ENCODE results near the gene TCEA2.
A peak's percentile ranks its signal among the peaks of the same experiment; 100 is the strongest.
"Not testable (repeated sequence)": the region's sequence is repeated elsewhere in the genome, so short reads cannot be mapped to it uniquely, and the experiment has no call there.

The TCEA2 gene

DNA sequence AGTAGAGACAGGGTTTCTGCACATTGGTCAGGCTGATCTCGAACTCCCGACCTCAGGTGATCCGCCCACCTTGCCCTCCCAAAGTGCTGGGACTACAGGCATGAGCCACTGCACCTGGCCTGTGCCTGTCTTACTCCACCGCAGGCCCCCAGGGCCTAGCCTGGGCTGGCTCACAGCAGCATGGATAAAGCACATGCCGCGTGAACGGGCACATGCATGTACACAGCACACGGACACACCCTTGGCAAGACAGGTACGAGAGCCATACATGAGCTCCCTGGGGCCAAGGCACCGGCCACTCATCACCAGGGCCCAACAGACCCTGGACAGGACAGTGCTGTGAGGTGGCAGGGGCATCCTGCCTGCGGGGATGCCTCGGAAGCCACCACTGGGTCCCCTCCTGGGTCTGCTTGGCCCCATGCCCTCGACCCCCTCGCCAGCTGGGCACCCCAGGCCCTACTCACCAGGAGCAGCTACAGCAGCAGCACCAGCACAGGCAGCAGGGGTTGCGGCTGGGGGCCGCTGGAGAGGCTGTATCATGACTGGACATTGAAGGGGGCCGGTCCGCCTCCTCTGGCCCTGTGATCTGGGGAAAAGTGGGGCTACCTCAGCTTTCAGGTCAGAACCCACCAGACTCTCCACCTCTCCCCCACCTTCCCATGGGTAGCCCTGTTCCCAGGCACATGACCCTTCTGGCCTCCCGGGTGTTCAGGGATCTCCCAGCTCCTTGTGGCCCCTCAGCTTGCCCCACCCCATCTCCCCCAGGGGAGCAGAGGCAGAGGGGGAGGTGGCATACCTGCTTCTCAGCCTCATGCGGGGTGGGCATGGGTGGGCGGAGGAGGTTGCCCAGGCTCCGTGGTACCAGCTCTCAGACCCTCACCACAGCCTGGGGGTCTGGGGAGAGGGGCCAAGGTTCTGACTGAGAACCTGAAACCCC lies 13.3 kb downstream of the TCEA2 start:
- DNase-seq (ENCODE audit: insufficient read length, low spot score) = no peak
- no peak for FAIRE-seq

DNA sequence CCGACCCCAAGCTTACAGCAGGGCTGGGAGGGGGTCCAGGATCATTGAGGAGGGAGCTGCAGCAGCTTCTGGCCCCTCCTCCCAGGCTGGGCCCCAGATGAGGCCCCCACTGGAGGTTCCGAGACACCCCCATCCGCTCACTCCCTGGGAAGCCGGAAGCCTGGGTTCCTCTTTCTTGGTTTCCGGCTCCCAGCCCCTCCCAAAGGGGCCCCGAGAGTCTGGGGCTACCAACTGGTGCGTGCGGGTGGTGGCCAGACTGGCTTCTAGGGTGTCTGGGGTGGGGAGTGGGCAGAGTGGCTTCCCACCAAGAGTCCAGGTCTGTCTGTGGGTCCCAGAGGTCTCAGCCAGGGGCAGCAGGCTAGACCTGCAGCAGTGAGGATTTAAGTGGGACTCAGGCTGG lies 14.1 kb downstream of the TCEA2 start:
- FAIRE-seq (no peak), DNase-seq (ENCODE audit: insufficient read length, low spot score) (no peak)

DNA sequence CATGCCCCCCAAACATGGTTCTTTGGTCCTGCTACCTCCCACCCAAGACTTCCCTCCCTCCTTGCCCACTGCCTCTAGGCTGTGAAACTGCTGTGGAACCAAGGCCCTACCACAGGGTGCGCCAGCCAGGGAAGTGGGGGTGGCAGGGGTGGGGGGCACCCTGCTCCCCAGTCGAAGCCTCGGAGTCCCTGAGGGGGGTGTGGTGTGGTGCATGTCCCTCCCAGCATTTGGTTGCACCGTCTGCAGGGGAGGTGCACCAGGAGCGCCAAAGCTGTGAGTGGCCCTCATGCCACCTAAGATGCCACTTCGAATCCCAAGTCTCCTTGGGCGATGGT lies 14.5 kb downstream of the TCEA2 start:
- no peak for DNase-seq (ENCODE audit: insufficient read length, low spot score)
- peak; percentile 78 for FAIRE-seq

DNA sequence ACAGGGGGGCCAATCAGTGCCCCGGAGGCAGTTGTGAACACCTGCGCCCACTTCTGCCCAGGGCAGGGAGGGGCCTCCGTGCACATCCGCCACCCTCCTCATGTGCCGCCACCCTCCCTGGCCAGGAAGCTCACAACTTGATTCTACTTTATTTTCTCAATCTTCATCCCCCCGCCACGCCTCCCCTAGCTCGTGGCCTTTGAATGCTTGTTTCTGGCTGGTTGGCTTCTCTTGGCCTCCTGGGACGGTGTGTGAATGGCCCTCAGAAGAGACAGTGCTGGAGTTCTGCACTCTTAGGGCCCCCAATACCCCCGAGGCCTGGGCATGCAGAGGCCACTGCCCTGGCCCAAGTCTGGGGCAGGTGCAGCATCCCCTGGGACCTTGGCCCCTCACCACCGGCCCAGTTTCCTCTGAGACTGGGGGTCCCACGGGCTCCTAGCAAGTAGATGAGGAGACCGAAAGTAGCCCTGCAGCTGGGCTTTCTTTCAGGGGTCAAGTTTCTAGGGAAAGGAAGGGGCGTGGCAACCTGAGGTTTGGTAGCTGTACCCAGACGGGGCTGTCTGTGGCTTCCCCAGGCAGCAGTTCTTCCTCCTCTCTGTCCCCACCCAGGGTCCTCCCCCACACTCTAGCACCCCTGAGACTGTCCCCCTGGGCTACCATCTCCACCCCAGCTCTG lies 15.0 kb downstream of the TCEA2 start:
- DNase-seq (ENCODE audit: insufficient read length, low spot score) (no peak), FAIRE-seq (peak; percentile 96)

DNA sequence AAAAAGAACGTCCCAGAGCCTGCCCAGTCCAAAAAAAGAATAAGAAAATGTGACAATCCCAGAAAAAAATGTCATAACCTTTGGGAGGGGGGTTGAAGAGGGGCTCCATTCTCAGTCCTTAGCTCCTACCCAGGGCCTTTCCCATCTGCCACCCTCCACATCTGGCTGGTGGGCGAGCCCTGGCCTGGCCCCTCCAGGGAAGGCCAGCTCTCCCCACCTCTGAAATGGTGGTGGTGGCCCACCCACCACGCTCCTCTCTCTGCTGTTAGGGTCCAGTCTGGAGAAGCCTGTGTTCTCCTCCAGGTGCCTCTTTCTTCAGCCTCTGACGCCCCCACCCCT lies 15.9 kb downstream of the TCEA2 start:
- DNase-seq (ENCODE audit: insufficient read length, low spot score) (no peak), FAIRE-seq (no peak)

DNA sequence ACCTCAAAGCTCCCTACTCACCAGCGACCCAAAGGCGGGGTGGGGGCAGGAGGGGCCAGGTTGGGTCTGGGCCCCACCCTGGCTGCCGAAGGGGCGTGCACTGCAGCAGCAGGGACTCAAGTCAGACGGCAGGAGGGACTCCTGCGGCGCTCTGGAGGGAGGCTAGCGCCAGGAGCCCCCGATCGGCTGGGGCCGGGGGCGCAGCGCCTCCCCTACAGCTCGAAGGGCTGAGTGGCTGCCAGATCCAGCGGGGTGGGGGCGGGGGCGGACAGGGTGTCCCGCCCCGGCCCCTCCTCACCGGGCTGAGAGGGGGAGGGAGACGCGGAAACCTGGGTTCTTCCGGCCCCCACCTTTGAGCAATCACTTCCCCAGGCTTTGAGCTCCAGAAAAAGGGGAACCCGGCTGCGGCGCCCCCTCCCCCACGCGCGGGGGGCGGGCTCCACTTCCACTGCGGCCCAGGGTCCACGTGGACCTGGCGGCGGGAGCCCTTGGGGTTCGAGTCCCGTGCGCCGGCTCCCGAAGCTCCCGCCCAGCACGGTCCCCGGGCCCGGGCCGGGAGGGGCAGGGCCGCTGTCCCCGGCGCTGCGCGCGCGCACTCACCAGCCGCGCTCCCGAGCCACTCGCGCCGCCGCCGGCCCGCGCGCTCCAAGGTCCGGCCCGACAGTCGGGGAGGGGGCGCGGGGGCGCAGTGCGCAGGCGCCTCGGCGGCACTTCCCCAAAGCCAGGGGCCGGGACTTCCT lies 16.4 kb downstream of the TCEA2 start, which contains the start of gene RGS19:
Gene RGS19 (minus strand): TSS at position 246 of the 740 bp plus-strand sequence. CDS start 2,632 bp downstream, outside the sequence.
- FAIRE-seq (peak; percentile 92), DNase-seq (ENCODE audit: insufficient read length, low spot score) (peak; percentile 88)

DNA sequence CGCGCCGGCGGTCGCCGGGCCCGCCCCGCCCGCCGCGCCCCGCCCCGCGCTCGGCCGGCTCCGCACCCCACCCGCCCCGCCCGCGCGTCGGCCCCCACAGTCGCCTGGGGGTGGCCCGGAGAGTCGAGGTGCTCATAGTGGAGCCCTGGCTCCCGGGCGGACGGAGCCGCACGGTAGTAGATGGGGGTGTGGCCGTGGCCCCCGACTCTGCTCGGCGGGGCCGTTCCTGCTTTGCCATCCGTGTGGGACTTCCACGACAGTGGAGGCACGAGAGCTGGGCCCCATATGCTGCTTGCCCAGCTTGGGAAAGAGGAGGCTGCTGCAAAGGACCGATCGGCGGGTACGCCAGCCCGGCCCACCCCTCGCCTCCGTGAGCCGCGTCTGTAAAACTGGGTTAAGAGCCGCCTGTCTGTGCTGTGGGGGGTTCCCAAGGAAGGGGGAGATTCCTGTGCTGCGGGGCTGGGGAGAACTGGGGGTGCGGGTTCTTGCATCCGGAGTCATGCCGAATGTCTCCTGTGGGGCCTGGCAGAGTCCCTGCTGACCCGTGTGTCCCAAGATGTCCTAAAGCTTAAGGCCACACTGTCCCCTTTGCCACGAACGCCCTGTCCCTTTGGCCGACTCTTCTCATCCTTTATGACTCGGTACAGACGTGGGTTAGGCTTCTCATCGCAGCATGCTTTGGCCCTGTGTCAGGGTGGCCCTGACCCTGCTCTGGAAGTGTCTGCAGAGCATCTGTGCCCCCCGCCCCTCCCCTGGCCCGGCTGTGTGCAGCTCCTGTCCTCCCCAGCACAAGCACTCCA lies 17.2 kb downstream of the TCEA2 start, which contains the start of gene OPRL1:
Gene OPRL1 (plus strand): TSS at position 70 of the 800 bp plus-strand sequence. CDS start 12,639 bp downstream, outside the sequence.
- DNase-seq (ENCODE audit: insufficient read length, low spot score) (no peak), FAIRE-seq (no peak)

DNA sequence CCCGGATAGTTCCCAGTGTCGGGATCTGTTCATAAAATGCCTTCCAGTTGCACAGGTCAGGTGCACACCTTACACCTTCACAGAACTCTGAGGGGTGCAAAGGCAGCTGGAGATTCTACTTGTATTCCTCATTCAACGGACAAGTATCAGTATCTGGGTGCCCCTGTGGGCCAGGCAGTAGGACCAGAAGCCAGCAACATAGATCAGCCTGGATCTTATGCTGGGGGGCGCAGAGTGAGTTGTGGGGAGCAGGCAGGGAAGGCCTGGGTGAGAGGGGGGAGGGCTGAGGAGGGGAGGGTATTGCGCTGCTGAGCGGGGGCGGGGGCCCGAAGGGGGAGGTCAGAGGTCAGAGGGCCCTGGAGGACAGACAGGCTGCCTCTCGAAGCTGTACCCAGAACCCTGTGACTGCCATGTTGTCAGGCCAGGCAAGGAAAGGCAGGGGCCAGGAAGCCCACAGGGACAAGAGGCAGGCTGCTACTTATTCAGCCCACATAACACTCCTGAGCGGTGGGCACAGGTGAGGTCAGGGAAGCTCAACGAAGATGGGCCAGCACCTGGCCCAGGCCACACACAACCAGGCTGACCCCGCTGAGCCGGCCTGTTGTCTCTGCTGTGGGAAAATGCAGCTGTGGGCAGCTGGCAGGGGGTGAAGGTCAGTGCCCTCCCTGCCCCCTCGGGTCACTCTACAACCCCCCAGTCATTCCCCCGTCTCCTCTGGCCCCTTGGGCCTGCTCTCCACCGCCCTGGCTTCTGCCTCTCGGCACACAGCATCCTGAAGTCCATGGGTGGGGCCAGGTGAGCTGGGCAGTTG lies 18.0 kb downstream of the TCEA2 start:
- DNase-seq (ENCODE audit: insufficient read length, low spot score) = no peak
- no peak for FAIRE-seq

DNA sequence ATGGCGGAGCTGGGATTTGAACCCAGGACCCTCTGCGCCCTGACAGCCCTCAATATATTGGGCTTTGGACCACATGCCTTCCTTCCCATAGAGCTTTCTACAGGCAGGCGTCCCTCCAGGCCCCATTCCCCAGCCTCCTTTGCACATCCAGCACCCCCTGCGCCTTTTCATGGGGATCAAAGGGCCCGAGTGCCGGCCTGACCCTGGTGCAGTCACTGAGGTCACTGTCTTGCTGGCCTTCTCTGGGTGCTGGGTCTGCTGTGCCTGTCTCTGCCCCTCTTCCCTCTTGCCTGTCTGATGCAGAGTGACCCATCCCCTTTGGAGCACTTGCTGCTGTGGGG lies 18.6 kb downstream of the TCEA2 start:
- DNase-seq (ENCODE audit: insufficient read length, low spot score) = no peak
- no peak for FAIRE-seq

DNA sequence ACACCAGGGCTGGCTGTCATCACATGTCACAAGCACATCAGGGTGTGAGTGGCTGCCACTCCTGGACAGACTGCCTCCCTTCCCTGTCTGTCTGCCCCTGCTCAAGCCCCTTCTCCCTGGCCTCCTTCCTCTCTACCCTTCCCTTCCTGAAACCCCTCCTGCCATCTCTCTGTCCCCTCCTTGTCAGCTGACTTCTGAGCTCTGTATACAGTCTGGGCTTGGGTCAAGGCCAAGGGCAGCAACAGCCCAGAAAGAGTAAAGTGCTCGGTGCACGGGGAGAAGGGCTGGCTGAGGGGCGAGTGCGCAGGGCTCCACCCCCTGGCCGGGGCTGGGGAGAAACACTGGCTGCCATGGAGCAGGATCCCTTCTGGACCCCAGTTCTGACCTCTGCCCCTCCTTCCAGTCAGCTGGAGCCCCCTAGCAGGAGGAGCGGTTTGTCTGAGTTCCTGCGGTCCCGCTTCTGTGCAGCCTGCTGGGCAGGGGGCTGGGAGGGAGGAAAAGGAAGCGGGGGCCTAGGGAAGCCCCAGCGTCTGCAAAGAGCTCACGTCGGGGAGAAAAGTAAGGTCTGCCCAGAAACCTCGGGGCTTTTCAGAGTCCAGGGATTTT lies 19.2 kb downstream of the TCEA2 start:
- no peak for FAIRE-seq

DNA sequence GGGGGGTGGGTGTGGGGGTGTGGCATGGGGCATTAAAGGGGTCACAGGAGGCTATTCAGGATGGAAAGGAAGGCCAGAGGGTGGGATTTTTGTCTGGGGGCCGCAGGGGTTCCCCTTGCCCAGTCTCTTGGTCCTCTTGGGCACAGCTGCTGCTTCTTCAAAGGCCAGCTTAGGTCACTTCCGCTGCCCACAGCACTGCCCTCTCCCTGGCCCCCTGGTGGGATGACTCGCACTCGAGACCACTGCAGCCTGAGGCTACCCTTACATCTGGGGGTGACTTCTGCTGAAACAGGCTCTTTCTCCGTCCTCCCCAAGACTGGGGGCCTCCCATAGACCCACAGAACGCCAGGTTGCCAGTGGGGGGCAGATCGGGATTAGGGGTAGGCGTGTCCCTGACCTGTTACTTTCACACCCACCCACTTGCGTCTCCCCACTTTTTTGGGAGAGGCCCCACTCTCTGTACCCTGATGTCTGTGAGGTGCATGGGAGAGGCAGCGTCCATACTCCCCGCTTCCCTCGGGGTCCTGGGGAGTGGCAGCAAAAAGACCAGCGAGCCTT lies 19.9 kb downstream of the TCEA2 start:
- no peak for FAIRE-seq
- DNase-seq (ENCODE audit: insufficient read length, low spot score) = no peak

More for the DNA sequence above, 19.2 kb downstream of the TCEA2 start:
- DNase-seq (ENCODE audit: insufficient read length, low spot score) = no peak

DNA sequence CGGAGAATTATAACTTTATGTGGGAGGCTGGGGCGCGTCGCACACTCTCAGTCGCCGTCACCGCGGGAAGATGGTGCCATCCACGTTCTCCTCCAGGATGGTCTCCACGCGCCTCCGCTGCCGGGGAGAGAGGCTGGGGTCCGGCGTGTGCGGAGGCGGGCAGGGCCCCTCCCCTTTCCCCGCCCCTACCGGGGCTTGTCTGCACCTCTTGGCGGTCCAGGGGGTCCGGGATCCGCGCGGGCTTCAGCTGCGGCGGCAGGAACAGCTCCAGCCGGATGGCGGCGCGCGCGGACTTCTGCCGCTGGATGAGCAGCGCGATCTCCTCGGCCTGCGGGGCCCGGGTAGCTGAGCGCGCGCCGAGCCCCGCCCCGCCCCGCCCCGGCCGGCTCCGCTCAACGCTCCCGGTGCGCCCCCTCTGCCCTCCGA lies 20.4 kb downstream of the TCEA2 start:
- FAIRE-seq = no peak
- no peak for DNase-seq (ENCODE audit: insufficient read length, low spot score)

DNA sequence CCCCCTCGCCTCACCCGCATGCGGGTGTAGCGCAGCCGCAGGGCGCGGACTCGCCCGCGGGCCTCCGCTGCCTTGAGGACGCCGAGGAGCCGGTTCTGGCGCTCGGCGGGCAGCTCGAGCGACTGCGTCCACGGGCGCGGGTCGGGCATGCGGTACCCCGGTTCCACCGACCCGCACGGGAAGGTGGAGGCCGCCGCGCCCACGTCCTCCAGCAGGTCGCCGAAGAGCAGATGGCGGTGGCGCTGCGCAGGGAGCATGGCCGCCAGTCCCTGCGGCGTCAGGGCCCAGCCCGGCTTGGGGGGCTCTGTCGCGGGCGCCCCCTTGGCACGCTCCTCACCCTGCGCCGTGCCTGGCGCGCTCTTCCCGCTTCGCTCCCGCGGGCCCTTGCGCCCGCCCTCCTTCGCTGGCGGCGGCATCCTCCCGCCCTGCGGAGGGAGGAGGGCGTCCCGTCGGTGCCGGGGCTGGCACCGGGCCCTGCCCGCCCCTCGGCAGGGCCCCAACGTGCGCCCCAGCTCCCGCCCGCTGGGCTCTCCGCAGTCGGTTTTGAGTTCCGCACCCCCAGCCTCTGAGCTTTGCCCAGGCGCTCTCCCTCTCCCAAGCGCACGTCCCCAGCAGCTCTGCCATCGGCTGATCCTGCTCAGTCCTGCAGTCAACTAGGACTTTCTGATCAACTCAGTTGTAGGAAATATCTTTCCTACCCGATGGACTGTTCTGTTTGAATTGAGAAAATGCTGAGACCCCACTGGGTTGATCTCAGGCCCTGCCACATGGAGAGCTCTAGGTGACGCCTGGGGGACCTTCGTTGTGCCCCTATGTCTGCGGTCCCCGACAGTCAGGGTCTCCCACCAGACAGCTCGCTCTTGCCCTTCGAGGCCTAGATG lies 21.0 kb downstream of the TCEA2 start, which contains the start of gene LKAAEAR1:
Gene LKAAEAR1 (minus strand): TSS at position 595 of the 881 bp plus-strand sequence. CDS start 179 bp downstream, at position 416.
- DNase-seq (ENCODE audit: insufficient read length, low spot score) (no peak), FAIRE-seq (no peak)

DNA sequence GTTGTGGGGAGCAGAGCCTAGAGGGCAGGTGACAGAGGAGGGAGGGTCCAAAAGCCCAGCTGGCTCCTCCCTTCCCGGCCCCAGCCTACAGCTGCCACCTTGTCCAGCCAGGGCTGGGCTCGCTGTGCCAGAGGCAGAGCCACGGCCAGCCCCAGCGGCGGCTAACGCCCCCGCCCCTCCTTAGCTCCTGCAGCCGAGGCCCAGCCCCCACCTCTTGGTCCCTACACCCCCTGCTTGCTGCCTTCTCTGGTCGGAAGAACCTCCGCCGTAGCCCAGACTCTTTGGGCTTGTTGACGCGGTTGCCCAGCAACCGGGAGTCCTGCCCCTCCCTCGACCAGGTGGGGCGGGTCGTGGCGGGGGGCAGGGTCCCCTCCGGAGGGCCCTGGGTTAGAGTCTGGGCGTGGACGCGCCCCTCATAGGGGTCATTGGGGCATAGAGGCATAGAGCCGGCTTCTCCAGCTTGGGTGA lies 21.7 kb downstream of the TCEA2 start:
- DNase-seq (ENCODE audit: insufficient read length, low spot score) (no peak), FAIRE-seq (no peak)

DNA sequence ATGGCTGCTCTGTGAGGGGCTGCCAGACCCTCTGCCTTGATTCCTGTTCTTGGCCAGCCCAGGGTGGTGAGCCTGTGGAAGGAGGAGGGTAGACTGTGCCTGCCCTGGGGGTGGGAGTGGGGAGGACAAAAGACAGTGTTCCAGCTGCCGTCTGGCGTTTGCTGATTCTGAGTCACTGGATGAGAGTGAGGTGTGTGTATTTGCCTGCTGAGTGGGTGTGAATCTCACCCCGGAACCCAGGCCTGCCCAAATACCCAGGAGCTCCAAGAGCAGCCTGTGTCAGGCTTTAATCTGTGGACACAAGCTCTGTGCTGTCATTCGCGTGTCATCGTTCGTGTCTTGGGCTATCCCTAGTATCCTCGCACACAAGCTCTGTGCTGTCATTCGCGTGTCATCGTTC lies 23.8 kb downstream of the TCEA2 start:
- FAIRE-seq (no peak), DNase-seq (ENCODE audit: insufficient read length, low spot score) (no peak)

DNA sequence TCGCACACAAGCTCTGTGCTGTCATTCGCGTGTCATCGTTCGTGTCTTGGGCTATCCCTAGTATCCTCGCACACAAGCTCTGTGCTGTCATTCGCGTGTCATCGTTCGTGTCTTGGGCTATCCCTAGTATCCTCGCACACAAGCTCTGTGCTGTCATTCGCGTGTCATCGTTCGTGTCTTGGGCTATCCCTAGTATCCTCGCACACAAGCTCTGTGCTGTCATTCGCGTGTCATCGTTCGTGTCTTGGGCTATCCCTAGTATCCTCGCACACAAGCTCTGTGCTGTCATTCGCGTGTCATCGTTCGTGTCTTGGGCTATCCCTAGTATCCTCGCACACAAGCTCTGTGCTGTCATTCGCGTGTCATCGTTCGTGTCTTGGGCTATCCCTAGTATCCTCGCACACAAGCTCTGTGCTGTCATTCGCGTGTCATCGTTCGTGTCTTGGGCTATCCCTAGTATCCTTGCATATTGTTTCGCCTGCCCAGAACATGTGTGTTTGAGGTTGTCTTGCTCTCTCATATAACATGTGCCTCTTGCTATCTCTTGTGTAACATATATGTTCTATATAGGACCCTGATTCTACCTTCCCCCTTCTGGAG lies 24.3 kb downstream of the TCEA2 start:
- not testable (repeated sequence) for DNase-seq (ENCODE audit: insufficient read length, low spot score); FAIRE-seq

DNA sequence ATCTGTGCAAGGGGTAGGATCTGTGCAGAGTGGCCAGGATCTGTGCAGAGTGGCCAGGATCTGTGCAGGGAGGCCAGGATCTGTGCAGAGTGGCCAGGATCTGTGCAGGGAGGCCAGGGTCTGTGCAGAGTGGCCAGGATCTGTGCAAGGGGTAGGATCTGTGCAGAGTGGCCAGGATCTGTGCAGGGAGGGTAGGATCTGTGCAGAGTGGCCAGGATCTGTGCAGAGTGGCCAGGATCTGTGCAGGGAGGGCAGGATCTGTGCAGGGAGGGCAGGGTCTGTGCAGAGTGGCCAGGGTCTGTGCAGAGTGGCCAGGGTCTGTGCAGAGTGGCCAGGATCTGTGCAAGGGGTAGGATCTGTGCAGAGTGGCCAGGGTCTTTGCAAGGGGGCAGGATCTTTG lies 25.6 kb downstream of the TCEA2 start:
- DNase-seq (ENCODE audit: insufficient read length, low spot score); FAIRE-seq: not testable (repeated sequence)

Measured in GM19239 (cell line).